Activated CD8-positive, alpha-beta T cell treated with anti-CD3 and anti-CD28 coated beads for 36 hours (primary cell): ENCODE data around the gene RPS6KA5. TPM values are rescaled to one million over a fixed set of nuclear protein-coding genes. Genes with fewer than 3 reads are reported as not detected.

Experiments used
- ATAC-seq: fragments of 200-7000 bp; cut with Tn5 transposase; one replicate; pipeline ENCODE4 v1.10.0; 2021; ENCODE audit warnings: mild to moderate bottlenecking, moderate library complexity
- CTCF ChIA-PET: fragments of 350-600 bp; sonication (Branson Sonifier 250); formaldehyde crosslinking; loops from one replicate; lab custom pipeline; 2021; ENCODE audit warnings: antibody characterized with exemption; lab: Charles Lee
- POLR2A ChIA-PET: fragments of 350-600 bp; sonication (Branson Sonifier 250); formaldehyde crosslinking; loops from one replicate; lab custom pipeline; 2021; ENCODE audit warnings: antibody characterized with exemption; lab: Charles Lee
- DNase-seq: peaks from one replicate; pipeline ENCODE4 v3.0.0-alpha.2; 2020
- H3K27ac Mint-ChIP-seq: one replicate; pipeline ENCODE4 v1.8.0; 2021; ENCODE audit warnings: mild to moderate bottlenecking, mixed read lengths
- H3K27me3 Mint-ChIP-seq: one replicate; pipeline ENCODE4 v1.8.0; 2021; ENCODE audit warnings: mixed read lengths
- H3K36me3 Mint-ChIP-seq: one replicate; pipeline ENCODE4 v1.8.0; 2021; ENCODE audit warnings: low read depth, mixed read lengths
- H3K4me1 Mint-ChIP-seq: one replicate; pipeline ENCODE4 v1.8.0; 2021; ENCODE audit warnings: low read depth, mixed read lengths
- H3K4me3 Mint-ChIP-seq: one replicate; pipeline ENCODE4 v1.8.0; 2021; ENCODE audit warnings: mild to moderate bottlenecking, moderate library complexity, mixed read lengths
- H3K9me3 Mint-ChIP-seq: one replicate; pipeline ENCODE4 v1.8.0; 2021; ENCODE audit warnings: mixed read lengths
- CTCF ChIP-seq: fragments of 200-600 bp; IDR thresholded peaks from one replicate; pipeline ENCODE4 v1.8.0; 2022; ENCODE audit warnings: antibody characterized with exemption, mild to moderate bottlenecking
- intact Hi-C: fragments of 100-400 bp; cut with micrococcal nuclease; formaldehyde crosslinking; loops from one replicate; pipeline ENCODE4 v1.10.0; 2022
- total RNA-seq, 2 experiments: library from RNA; stranded (reverse); gene quantifications; one replicate each; pipeline ENCODE4 v1.2.3, GENCODE V29; 2021

Gene RPS6KA5
- total RNA-seq, 2 experiments from 2014 or later: 12.8 to 12.9 TPM

GRCh38 chr14:91068642-91069041, 8.2 kb upstream of the RPS6KA5 start:
- intact Hi-C loops: no loop called here
- CTCF ChIA-PET: interaction anchor here (1.2 kb wide), 1 partner anchor 9 kb away, joined by 4 read pairs; no protein-coding TSS in a partner anchor
- peaks cover 4% of the 10 kb centered on the region for H3K36me3 Mint-ChIP-seq
- no peaks in the 10 kb centered on the region for H3K27me3 Mint-ChIP-seq
- POLR2A ChIA-PET: interaction anchor here (0.7 to 1.9 kb wide), 4 partner anchors 9 to 57 kb away, joined by 3 to 6 read pairs (median 3); partner anchors contain the start of gene DGLUCY
- no peak for ATAC-seq
- peaks cover 6% of the 10 kb centered on the region for H3K9me3 Mint-ChIP-seq
- peaks cover 52% of the 10 kb centered on the region for H3K4me1 Mint-ChIP-seq
- peak overlapping the region; percentile 4 for H3K4me3 Mint-ChIP-seq
- no peak for TF ChIP-seq CTCF
- DNase-seq: peak; percentile 18
- H3K27ac Mint-ChIP-seq: peak overlapping the region; percentile 95

- ChIA-PET POLR2A (interaction anchor here (0.7 to 9.2 kb wide), 3 partner anchors 11 to 49 kb away, joined by 3 to 113 read pairs (median 7); partner anchors contain the start of gene DGLUCY), CTCF (no interaction called here)
- H3K9me3 Mint-ChIP-seq: peaks cover 9% of the 10 kb centered on the region
- H3K27ac Mint-ChIP-seq: peak overlapping the region; percentile 95
- intact Hi-C loops: no loop called here
- H3K36me3 Mint-ChIP-seq: peaks cover 8% of the 10 kb centered on the region
- no peak for TF ChIP-seq CTCF
- H3K27me3 Mint-ChIP-seq: no peaks in the 10 kb centered on the region
- DNase-seq (peak; percentile 81), ATAC-seq (peak; percentile 52)
- H3K4me1 Mint-ChIP-seq: peaks cover 63% of the 10 kb centered on the region
- H3K4me3 Mint-ChIP-seq: peak overlapping the region; percentile 15
Measured at GRCh38 chr14:91067186-91067585, 6.7 kb upstream of the RPS6KA5 start.

GRCh38 chr14:91065266-91065665, 4.8 kb upstream of the RPS6KA5 start:
- no peak for TF ChIP-seq CTCF
- CTCF ChIA-PET: interaction anchor here (1.1 to 7.1 kb wide), 3 partner anchors 13 to 162 kb away, joined by 3 to 36 read pairs (median 6); partner anchors contain the start of gene DGLUCY
- ATAC-seq (no peak), DNase-seq (no peak)
- Mint-ChIP-seq H3K27me3 (no peaks in the 10 kb centered on the region), H3K4me1 (peaks cover 59% of the 10 kb centered on the region), H3K4me3 (no peak overlapping the region), H3K27ac (peak overlapping the region; percentile 77), H3K36me3 (peaks cover 8% of the 10 kb centered on the region), H3K9me3 (peaks cover 9% of the 10 kb centered on the region)
- intact Hi-C loops: no loop called here
- POLR2A ChIA-PET: interaction anchor here (1.1 to 9.2 kb wide), 3 partner anchors 13 to 51 kb away, joined by 3 to 113 read pairs (median 4); partner anchors contain the start of gene DGLUCY

GRCh38 chr14:91063119-91063518, 2.7 kb upstream of the RPS6KA5 start:
- no peak for TF ChIP-seq CTCF
- ChIA-PET CTCF (interaction anchor here (0.9 to 7.1 kb wide), 3 partner anchors 15 to 110 kb away, joined by 3 to 36 read pairs (median 3); partner anchors contain the start of gene DGLUCY), POLR2A (interaction anchor here (0.6 to 9.2 kb wide), 3 partner anchors 15 to 133 kb away, joined by 5 to 113 read pairs (median 5); partner anchors contain the start of gene DGLUCY)
- peak overlapping the region; percentile 25 for H3K4me3 Mint-ChIP-seq
- H3K4me1 Mint-ChIP-seq: peaks cover 61% of the 10 kb centered on the region
- peak; percentile 14 for ATAC-seq
- no peaks in the 10 kb centered on the region for H3K27me3 Mint-ChIP-seq
- peak; percentile 67 for DNase-seq
- peak overlapping the region; percentile 92 for H3K27ac Mint-ChIP-seq
- peaks cover 11% of the 10 kb centered on the region for H3K36me3 Mint-ChIP-seq
- intact Hi-C loops: loop anchor here (5.0 kb wide), 1 partner anchor 41 kb away; no protein-coding TSS in a partner anchor
- peaks cover 9% of the 10 kb centered on the region for H3K9me3 Mint-ChIP-seq

GRCh38 chr14:91062600-91062999, 2.2 kb upstream of the RPS6KA5 start:
- Mint-ChIP-seq H3K4me3 (peak overlapping the region; percentile 25), H3K9me3 (peaks cover 7% of the 10 kb centered on the region), H3K36me3 (peaks cover 11% of the 10 kb centered on the region), H3K4me1 (peaks cover 60% of the 10 kb centered on the region), H3K27me3 (no peaks in the 10 kb centered on the region), H3K27ac (peak overlapping the region; percentile 92)
- POLR2A ChIA-PET: interaction anchor here (0.6 to 9.2 kb wide), 5 partner anchors 15 to 132 kb away, joined by 3 to 113 read pairs (median 5); partner anchors contain the start of gene DGLUCY
- TF ChIP-seq CTCF: no peak
- intact Hi-C loops: loop anchor here (5.0 kb wide), 1 partner anchor 40 kb away; no protein-coding TSS in a partner anchor
- DNase-seq (no peak), ATAC-seq (no peak)
- CTCF ChIA-PET: interaction anchor here (1.1 to 7.1 kb wide), 2 partner anchors 52 to 111 kb away, joined by 5 to 36 read pairs; partner anchors contain the start of gene DGLUCY
